Ureter (tissue), 1 donor: ENCODE results near the gene SPDEF. TPM values are rescaled to one million over a fixed set of nuclear protein-coding genes. Genes with fewer than 3 reads are reported as not detected.

Experiments
- DNase-seq: peaks from one replicate; pipeline ENCODE4 v3.0.0-alpha.2; 2020; ENCODE audit warnings: low spot score
- total RNA-seq: library from RNA; stranded (reverse); gene quantifications from one replicate; pipeline ENCODE4 v1.2.4, GENCODE V29; 2023
- donor health status: DM: yes; HTN: yes; CAD: no.

The SPDEF gene
- total RNA-seq, result 3.5 TPM

DNA sequence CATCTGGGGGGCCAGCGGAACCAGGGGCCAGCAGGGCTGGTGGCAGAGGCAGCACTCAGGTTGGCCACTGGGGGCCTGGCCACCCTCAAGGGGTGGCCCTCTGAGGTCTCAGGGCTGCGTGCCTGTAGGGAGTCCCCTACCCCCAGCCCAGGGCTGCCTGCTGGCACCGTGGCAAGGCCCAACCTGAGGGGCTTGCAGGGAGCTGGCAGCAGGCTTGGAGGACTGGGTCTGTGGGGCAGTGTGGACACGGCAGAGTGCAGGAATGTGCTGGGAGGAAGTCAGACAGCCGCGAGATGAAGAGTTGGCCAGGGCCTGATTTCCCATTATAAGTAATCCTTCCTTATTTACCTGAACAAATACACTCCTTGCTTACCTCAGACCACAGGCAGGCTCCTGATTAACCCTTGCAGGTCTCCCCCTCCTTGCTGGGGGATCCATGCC lies at the start of gene SPDEF:
Gene SPDEF, minus strand, starts transcription at position 299 of the 441 bp plus-strand sequence. CDS start 11,874 bp downstream, outside the sequence.
- DNase-seq, result peak; percentile 55

DNA sequence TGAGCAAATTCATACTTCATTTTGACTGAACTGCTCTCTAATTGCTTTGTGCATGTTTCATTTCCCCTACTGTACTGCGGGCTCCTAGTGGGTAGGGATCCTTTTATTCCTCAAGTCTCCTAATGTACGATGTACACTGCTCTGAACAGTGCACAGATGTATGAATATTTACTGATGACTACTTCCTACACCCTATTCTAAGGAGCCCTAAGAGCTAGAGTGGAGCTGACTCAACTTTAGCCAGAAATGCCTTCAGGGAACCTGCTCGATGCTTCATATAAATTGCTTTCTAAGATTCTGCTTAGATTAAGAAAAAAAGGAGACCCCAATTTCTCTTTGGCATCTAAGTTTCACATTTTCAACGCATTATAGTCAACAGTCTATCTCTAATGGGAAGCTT lies 47.6 kb upstream of the SPDEF start:
- no peak for DNase-seq

DNA sequence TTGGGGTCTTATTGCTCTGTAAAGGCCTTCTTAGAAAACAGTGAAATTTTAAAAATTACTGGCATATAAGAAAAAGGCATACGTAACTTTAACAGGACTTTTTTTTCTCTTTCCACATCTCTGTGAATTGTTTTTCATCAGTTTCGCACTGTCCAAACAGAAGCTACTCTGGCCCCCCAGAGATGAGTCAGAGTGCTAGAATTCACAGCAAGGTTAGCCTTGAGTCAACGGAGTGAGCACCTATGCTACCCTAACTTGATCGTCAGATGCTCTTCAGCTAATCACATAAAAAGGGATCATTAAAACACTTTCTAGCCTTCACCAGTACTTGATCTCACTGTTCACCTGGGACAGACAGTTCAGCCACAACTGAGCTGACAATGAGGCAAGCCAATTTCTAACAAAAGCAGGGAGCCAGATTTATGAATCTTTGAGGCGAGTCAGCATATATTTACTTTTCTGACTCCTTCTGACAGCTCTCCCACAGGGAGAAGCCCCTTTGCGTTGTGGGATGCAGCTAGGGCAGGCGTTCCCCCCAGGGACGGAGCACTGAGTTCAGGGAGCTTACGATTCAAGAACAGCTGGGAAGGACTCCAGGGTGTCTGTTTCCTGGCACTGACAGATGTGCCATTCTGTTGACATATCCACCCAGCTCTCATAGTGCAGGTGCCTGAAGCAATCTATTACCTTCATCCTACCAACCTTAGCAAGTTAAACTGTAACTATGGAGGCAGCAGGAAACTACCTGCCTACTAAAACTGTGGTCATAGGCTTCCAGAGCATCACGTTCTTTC lies 46.4 kb upstream of the SPDEF start:
- no peak for DNase-seq

DNA sequence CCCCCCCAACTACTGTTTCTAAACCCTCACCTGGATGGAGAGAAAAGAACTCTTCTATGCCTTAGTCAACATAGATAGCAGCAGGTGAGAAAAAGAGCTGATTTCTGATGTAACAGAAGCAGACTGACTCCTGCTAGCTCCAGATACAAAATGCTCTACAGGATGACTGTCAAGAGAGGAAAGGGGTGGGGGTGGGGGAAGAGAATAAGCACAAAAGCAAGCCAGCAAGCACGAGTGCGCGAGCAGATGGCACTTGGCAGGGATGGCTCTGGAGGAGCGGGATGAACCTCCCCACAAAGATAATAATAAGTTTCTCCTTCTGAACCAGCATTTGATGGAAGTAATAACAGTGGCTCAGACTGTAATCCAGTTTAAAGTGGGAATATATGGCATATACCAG lies 45.6 kb upstream of the SPDEF start:
- DNase-seq, result no peak

DNA sequence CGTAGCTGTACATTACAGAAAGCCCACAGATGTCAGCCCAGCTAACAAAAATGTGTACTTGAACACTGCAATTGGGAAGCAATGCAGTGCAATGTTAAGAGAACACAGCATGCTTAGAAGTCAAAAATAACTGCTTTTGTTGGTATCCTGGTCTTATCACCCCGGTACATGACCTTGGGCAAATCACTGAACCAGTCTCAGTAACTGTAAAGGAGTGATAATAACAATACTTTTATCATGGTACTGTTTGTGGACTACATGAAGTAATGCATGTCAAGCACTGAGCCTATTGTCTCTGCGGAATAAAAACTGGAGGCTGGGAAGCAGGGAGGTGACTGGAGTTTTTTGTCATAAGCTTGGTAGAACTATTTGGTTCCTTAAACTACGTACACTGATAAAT lies 44.7 kb upstream of the SPDEF start:
- no peak for DNase-seq

DNA sequence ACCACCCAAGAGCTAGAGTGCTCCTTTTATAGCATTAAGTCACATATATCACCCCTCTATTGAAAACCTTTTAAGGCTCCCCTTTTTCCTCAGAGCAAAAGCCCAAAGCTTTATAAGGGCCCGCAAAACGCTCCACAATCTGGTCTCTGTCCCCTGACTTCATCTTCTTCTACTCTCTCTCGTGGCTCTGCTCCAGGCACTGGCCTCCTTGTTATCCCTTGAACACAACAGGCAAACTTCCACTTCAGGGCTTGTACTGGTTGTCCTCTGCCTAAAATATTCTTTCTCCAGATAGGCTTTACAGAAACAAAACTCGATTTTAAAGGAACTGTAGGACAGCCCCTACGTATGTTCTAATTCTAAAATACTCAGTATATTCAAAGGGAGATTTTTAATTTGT lies 44.0 kb upstream of the SPDEF start:
- no peak for DNase-seq

DNA sequence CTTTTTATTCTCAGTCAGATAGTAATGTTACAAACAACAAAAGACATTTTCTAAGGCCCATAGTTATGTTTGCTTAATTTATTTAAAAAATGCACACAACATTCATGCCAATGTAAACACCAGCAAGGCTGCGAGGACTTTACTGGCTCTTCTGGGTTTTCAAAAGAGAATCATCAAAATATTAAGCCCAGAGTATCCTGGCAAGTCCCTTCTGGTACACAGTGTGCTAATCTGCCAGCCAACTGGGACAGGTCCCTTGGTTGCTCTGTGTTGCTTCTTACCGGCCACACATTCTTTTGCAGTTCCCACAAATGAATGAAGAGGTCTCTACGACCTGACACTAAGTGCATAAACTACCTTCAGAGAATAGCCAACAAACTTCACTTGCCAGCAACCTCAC lies 42.6 kb upstream of the SPDEF start:
- no peak for DNase-seq

DNA sequence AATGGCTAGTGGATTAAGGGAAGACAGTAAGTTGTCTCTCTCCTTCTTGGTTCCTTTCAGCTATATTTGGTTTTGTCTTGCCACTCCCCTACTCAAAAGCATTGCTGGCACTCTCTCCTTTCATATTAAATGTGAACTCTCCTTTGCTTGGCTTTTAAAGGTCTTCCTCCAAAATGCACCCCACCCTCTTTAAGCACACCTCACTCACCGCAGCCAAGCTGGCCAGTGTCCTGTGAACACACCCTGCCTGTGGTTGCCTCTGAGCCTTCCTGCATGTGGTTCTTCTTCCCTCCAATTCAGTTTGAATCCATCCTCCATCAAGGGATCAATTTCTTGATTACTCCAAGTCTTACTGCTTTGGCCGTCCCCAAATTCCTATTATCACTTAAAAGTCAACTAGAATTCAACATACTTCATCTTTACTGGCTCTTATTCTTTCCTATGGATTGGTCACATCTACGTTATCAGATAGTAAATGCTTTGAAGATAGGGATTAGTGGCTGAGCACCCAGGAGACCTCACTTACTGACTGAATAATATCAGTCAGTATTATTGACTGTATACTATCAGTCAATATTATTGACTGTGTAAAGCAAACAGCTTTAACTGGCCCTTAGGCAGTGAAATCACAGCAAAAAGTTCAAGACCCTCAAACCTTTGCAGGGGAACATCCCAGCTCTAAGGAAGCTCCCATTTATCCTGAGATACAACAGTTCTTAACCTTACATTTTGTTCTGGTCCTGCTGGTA lies 41.6 kb upstream of the SPDEF start:
- DNase-seq, result no peak

DNA sequence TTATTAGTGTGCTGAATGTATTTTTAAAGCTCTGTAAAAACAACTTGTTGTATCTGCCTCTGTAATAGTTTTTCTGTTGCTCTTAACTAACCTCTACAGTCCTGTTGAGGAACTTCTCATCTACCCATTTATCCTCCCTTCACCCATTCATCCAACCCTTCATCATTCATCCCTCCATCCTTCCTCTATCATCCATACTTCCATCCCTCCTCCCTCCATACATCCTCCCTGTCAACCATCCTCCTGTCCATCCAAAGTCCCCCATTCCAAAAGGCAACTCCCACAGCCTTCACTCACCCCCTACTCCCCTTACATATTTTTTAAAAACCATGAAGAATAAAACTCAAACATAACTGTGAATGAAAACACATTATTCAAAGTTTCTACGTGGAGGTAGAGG lies 40.7 kb upstream of the SPDEF start:
- no peak for DNase-seq

DNA sequence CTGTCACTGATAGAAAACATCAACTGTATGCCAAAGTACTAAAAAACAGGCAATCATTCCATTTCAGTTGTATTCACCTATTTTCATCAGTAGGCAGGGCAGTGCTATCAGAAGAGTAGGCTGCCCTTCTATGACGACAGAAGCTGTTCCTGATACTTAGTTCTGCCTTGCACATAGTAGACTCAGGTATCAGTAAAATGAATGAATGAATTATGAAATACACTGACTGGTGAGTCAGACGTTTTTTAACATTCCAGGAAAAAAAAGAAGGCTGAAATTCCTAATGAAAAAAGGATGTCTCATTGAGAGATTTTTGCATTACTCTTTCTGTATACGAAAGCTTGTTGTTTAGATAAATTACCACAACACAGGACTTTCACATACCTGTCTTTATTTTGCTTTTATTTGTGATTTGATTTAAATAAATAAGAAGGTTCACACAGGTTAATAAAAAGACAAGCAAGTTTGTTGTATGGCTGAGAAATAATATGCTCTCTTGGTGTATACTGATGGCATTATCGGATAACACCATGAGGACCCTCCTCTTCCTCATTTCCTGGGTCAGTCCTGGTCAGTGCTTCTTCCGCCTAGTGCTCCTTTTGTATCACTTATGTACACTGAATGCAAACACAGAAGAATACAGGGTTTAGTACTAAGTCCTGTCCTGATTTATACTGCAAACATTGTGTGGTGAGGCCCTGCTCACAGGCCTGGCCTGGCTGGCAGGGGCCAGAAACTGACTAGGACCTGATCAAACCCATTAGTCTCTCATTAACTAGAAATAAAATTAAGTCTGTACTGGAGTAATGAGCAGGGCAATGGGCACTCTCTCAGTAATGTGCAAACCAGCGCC lies 39.4 kb upstream of the SPDEF start:
- DNase-seq, result no peak

DNA sequence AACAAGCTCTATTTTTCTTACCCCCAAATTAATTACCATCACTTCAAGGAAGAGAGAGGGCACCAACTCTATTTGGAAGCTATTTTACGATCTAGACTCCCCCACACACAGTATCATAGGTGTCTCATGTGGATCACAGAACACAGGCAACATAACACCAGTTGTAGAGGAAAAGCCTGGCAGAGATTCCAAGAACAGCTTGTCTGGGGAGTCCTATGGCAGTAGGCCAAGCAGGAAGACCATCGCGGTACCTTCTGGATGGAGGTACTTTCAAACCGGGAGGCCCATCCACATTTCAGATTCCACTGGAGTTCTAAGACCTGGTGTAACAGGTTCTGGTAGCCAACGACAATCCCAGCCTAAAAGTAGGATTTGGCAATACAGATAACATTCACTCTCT lies 37.6 kb upstream of the SPDEF start:
- no peak for DNase-seq

DNA sequence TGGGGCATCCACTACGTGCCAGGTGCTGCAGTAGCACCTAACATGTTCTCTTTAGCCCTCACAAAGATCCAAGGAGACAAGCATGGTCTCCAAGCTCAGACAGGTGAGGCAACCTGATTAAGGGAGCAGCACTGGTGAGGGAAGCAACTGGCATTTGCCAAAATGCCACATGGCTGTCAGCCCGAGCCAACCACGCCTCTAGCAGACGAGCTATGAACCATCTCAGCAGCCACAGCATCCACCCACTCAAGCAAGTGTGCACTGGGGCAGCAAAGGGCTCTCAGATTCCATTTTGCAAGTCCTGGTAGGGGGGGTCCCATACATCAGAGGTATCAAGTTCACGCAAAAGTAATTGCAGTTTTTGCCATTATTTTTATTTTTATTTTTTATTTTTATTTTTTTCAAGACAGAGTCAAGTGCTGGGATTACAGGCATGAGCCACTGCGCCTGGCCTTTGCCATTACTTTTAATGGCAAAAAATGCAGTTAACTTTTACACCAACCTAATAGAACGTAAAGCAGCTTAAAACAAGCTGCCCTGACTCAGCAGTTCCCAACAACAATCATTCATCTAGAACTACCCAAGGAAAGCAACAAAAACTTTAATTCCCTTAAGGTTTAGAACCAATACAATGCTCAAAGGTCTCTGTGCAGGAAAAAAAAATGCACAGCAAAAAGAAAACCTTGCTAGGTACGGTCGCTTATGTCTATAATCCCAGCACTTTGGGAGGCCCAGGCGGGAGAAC lies 36.3 kb upstream of the SPDEF start:
- no peak for DNase-seq

DNA sequence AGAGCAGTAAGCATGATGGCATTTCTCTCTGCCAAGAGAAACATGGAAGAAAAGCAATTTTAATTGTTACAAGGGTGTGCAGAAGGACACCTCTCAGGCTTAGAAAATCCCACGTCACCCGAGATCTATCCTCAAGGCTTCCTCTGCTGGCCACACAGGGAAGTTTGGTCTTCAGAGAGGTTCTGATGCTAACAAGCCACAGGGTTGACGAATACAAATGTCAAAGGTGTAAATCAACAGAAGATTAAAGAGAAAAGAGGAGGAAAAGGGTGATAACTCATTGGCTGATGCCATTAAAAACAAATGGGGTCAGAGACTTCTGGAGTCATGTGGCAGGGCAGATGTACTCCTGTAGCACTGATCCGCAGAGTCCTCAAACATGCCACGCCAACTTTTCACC lies 33.6 kb upstream of the SPDEF start:
- no peak for DNase-seq

DNA sequence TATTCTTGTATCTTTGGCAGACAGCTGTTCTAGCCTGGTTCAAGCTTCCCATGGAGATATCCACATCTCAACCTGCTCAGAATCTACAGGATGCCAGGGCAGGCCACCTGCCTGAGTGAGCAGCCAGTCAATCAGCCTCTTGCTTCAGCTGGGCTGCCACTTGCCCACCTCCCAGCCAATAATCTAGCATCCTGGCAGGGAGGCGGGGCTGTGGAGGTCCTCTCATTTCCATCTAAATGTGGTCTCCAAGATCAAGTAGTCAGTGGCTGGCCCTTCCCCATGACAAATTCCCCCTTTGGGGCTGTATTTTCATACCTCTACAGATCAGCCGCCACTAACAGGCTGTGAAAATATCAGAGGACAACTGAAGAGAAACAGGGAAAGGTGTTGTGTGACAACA lies 33.0 kb upstream of the SPDEF start:
- DNase-seq, result no peak

DNA sequence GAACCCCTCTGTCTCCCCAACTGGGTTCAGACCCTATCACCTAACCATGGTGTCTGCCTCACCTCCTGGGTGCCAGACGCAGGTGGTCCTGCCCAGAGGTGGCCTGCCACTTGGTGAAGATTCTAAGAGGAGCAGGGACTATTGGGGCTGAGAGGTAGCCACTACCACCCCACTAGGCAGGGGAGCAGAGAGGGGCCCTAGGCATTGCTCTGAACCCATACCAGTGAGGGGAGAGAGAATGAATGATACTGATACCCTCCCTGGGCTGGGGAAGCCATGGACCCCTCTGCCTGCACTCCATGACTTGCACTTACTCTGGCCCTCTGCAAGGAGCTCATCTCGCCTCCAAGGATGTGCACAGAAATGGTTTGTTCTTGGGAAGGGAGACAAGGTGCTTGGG lies 31.7 kb upstream of the SPDEF start:
- no peak for DNase-seq

DNA sequence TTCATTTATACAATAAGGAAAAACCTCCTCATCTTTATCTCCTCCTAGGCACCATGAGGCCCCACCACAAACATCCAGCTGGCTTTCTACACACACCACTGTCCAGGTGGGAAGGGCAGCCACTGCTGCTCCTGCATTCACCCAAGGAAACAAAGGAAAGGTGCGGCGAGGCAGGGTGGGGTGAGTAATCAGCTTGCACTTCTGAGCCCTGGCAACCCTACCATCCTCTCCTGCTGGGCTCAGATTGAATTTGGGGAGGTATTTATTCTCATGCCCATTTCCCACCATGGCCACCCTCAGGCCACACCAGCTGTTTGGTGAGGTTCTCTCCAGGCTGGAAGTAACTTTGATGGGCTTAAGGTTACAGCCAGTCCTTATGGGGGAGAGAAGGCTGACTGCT lies 31.2 kb upstream of the SPDEF start:
- DNase-seq, result no peak

DNA sequence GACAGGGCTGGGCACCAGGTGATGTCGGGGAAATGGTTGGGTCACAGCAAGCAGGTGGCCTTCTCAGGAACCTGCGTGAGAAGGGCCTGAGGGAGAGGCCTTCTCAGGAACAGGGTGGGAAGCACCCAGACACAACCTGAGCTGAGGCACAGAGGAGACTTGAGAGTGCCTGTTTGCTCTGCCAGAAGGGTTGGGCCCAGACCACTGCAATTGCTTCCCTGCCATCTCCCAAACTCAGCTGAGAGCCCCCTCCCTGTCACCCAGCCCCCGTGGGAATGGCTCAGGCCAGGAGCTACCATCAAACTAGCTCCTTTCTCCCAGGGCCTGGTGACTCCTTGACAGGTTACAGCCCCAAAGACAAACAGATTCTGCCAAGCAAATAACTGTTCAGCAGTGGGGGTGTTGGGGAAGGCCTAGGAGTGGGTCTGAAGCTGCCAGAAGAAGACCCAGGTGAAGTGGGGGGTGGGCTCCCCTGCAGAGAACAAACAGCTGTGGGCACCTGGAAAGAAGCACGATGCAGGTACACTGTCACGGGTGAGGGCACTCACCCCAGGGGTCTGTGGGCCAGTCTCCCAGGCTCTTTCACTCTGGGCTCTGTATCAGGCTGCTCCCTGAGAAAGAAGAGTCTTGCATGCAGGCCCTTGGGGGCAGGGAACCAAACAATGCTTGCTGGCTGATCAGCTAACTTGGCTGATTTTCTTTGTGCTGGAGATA lies 30.4 kb upstream of the SPDEF start:
- DNase-seq, result no peak

DNA sequence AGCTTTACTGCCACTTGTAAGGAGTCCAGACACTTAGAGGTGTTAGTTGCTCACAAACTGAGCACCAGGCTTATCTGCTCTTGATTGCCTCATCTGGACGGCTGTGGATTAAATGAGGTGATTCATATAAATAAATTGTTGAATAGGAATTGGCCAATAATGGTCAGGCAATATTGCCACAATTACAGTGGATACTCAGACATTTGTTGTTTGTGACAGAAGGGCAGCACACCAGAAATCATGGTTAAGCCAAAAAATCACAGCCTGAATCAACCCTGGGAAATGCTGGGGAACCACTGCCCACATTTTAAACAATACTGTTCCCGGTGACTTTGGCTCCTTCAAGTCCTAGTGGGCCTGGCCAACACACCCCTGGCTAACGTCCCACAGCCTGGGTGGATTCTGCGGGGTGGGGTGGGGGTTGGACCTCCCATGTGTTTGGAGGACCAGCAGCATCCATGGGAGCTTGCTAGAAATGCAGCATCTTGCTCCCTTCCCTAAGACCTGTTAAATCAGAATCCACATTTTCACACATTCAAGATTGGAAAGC lies 29.5 kb upstream of the SPDEF start:
- DNase-seq, result no peak

DNA sequence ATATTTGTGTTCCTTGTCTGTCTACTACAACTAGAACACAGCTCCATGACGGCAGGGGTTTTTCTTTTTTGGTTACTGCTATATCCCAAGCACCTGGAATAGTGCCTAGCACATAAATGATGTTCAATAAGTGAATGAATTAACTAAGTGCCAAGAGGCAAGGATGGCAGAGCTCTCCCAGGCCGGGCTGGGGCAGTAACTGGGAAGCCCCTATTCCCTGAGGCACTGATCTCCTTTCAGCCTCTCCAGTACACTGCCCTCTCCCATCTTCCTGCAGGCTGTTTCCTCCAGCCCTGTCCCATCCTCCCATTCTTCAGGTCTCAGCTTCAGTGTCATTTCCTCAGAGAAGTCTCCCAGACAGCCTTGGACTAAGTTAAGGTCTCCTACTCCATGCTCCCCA lies 29.0 kb upstream of the SPDEF start:
- DNase-seq, result no peak

DNA sequence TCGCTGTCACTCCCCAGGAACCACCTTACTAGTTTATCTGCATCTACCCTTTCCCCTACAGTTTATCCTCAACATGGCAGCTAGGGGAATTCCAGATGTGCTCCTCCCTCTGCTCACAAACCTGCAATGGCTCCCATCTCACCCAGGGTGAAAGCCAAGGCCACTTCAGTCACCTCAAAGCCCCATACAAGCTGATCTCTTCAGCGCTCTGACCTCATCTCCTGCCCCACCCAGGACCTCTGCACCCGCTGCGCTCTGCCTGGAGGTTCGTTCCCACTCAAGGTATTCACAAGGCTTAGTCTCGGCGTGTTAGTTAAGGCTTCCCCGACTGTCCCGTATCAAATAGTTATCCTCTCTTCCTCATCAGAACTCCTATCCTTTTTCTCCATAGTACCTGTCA lies 28.6 kb upstream of the SPDEF start:
- DNase-seq, result no peak
